H1 (cell line): ENCODE results near the gene LRTM2. TPM values are rescaled to one million over a fixed set of nuclear protein-coding genes. Genes with fewer than 3 reads are reported as not detected.

Source experiments
- CTCF ChIA-PET: fragments of 300-600 bp; sonication (Branson Sonifier 250); formaldehyde crosslinking; loops from one replicate; lab custom pipeline; 2021; ENCODE audit not compliant: partially characterized antibody; lab: Charles Lee
- POLR2A ChIA-PET: fragments of 300-600 bp; sonication (Branson Sonifier 250); formaldehyde crosslinking; loops from one replicate; lab custom pipeline; 2021; ENCODE audit warnings: inconsistent platforms; ENCODE audit not compliant: partially characterized antibody; lab: Charles Lee
- DNase-seq, 2 experiments: peaks; one replicate each; pipeline versions ENCODE4 v3.0.0 to v3.0.0-alpha.2; 2010 to 2022; ENCODE audit warnings: low spot score in 2 of 2, low read depth in 1 of 2, mixed read lengths in 1 of 2
- FAIRE-seq: peaks from 2 replicates; lab custom pipeline; 2011; peaks lifted over from hg19 to GRCh38; lab: Jason Lieb, UNC
- H2AFZ ChIP-seq: 2 replicates; pipeline ENCODE4 v1.8.1; 2012; ENCODE audit warnings: low read length, inconsistent platforms
- H2AK5ac ChIP-seq: 2 replicates; pipeline ENCODE4 v1.6.1; 2013; ENCODE audit warnings: low read depth, low read length
- H2BK120ac ChIP-seq: replicated peaks from 2 replicates; pipeline ENCODE3; 2013; ENCODE audit warnings: low read depth, low read length, inconsistent platforms
- H2BK12ac ChIP-seq: 2 replicates; pipeline ENCODE4 v1.6.1; 2013; ENCODE audit warnings: low read depth, low read length
- H2BK15ac ChIP-seq: 2 replicates; pipeline ENCODE4 v1.6.1; 2013; ENCODE audit warnings: low read length
- H2BK20ac ChIP-seq: 2 replicates; pipeline ENCODE4 v1.6.1; 2013; ENCODE audit warnings: low read length
- H2BK5ac ChIP-seq: 2 replicates; pipeline ENCODE4 v1.6.1; 2013; ENCODE audit warnings: low read depth, low read length
- H3K14ac ChIP-seq: 2 replicates; pipeline ENCODE4 v1.6.1; 2013; ENCODE audit warnings: inconsistent platforms; ENCODE audit not compliant: insufficient read length
- H3K18ac ChIP-seq: 2 replicates; pipeline ENCODE4 v1.6.1; 2013; ENCODE audit warnings: low read length; ENCODE audit errors: extremely low read depth
- H3K23ac ChIP-seq: 2 replicates; pipeline ENCODE4 v1.6.1; 2013; ENCODE audit warnings: inconsistent platforms; ENCODE audit not compliant: insufficient read length
- H3K23me2 ChIP-seq: 2 replicates; pipeline ENCODE4 v1.6.1; 2013; ENCODE audit warnings: low read depth, low read length
- H3K27ac ChIP-seq: 2 replicates; pipeline ENCODE4 v1.6.1; 2011; ENCODE audit warnings: low read depth, low read length, inconsistent platforms
- H3K27me3 ChIP-seq, 4 experiments: replicated peaks in 1 of 4; 1 replicate in 1 of 4; 2 replicates in 3 of 4; pipeline versions ENCODE4 v1.6.1 to v1.8.1; 2011 to 2013; ENCODE audit warnings: low read length in 3 of 4, mild to moderate bottlenecking in 3 of 4, inconsistent platforms in 2 of 4, mixed read lengths in 2 of 4, moderate library complexity in 1 of 4; ENCODE audit not compliant: control insufficient read depth in 3 of 4, insufficient read depth in 3 of 4; ENCODE audit errors: extremely low read depth in 1 of 4
- H3K36me3 ChIP-seq, 4 experiments: 2 replicates each; pipeline versions ENCODE4 v1.6.1 to v1.8.1; 2011 to 2013; ENCODE audit warnings: mild to moderate bottlenecking in 4 of 4, low read length in 3 of 4, moderate library complexity in 2 of 4, control low read depth in 1 of 4, inconsistent platforms in 1 of 4; ENCODE audit not compliant: insufficient read depth in 4 of 4, control insufficient read depth in 2 of 4
- H3K4ac ChIP-seq: replicated peaks from 2 replicates; pipeline ENCODE3; 2013; ENCODE audit warnings: low read length, low read depth, mixed read lengths, inconsistent platforms; ENCODE audit not compliant: insufficient read length
- H3K4me1 ChIP-seq, 4 experiments: replicated peaks in 1 of 4; 1 replicate in 1 of 4; 2 replicates in 3 of 4; pipeline versions ENCODE4 v1.6.1 to v1.8.1; 2011 to 2013; ENCODE audit warnings: low read length in 3 of 4, inconsistent platforms in 2 of 4, mixed read lengths in 1 of 4; ENCODE audit not compliant: insufficient read depth in 4 of 4, control insufficient read depth in 3 of 4
- H3K4me2 ChIP-seq, 2 experiments: 2 replicates each; pipeline versions ENCODE4 v1.6.1 to v1.8.1; 2011 to 2013; ENCODE audit warnings: low read depth in 2 of 2, low read length in 2 of 2, control low read depth in 1 of 2, inconsistent platforms in 1 of 2, mild to moderate bottlenecking in 1 of 2; ENCODE audit not compliant: insufficient read depth in 1 of 2
- H3K4me3 ChIP-seq, 4 experiments: fragments of 200-600, 300-600 bp in 1 of 4; sonication (generic), shearing (Covaris generic), sonication (Bioruptor Twin) in 1 of 4; 2 replicates each; pipeline versions ENCODE4 v1.5.1 to v1.8.1; 2011 to 2016; ENCODE audit warnings: low read length in 4 of 4, low read depth in 3 of 4, control low read depth in 2 of 4, inconsistent platforms in 2 of 4, mild to moderate bottlenecking in 2 of 4, mixed read lengths in 1 of 4, moderate library complexity in 1 of 4; ENCODE audit not compliant: insufficient read depth in 2 of 4; ENCODE audit errors: extremely low read depth in 1 of 4
- H3K56ac ChIP-seq: replicated peaks from 2 replicates; pipeline ENCODE3; 2013; ENCODE audit warnings: low read depth, mild to moderate bottlenecking, mixed read lengths, low read length, inconsistent platforms; ENCODE audit not compliant: insufficient read length
- H3K79me1 ChIP-seq: 2 replicates; pipeline ENCODE4 v1.6.1; 2013; ENCODE audit warnings: low read depth, low read length, control low read depth
- H3K79me2 ChIP-seq, 2 experiments: 2 replicates each; pipeline versions ENCODE4 v1.6.1 to v1.8.1; 2012 to 2013; ENCODE audit warnings: low read length in 2 of 2, mild to moderate bottlenecking in 2 of 2, inconsistent platforms in 1 of 2; ENCODE audit not compliant: insufficient read depth in 2 of 2, control insufficient read depth in 1 of 2
- H3K9ac ChIP-seq, 4 experiments: replicated peaks in 1 of 4; 1 replicate in 1 of 4; 2 replicates in 3 of 4; pipeline versions ENCODE4 v1.6.1 to v1.8.1; 2011 to 2013; ENCODE audit warnings: low read depth in 3 of 4, low read length in 3 of 4, control low read depth in 2 of 4, mild to moderate bottlenecking in 2 of 4, moderate library complexity in 2 of 4, inconsistent platforms in 1 of 4; ENCODE audit errors: extremely low read depth in 1 of 4
- H3K9me3 ChIP-seq, 2 experiments: 2 replicates each; pipeline versions ENCODE4 v1.6.1 to v1.8.1; 2012 to 2013; ENCODE audit warnings: mild to moderate bottlenecking in 2 of 2, moderate library complexity in 2 of 2, control low read depth in 1 of 2, inconsistent platforms in 1 of 2, low read depth in 1 of 2, low read length in 1 of 2, mixed read lengths in 1 of 2; ENCODE audit not compliant: insufficient read depth in 2 of 2
- H4K20me1 ChIP-seq, 2 experiments: replicated peaks in 1 of 2; 2 replicates each; pipeline versions ENCODE3 to v1.8.1; 2011 to 2013; ENCODE audit warnings: inconsistent platforms in 2 of 2, low read length in 2 of 2, mild to moderate bottlenecking in 1 of 2; ENCODE audit not compliant: insufficient read depth in 2 of 2, control insufficient read depth in 1 of 2
- H4K5ac ChIP-seq: 2 replicates; pipeline ENCODE4 v1.6.1; 2013; ENCODE audit warnings: low read length, low read depth, mixed read lengths, inconsistent platforms; ENCODE audit not compliant: insufficient read length
- H4K8ac ChIP-seq: 2 replicates; pipeline ENCODE4 v1.8.0; 2013; ENCODE audit warnings: mild to moderate bottlenecking, moderate library complexity, low read length, inconsistent platforms; ENCODE audit not compliant: insufficient read depth; ENCODE audit errors: extremely low read depth
- H4K91ac ChIP-seq: replicated peaks from 2 replicates; pipeline ENCODE3; 2013; ENCODE audit warnings: low read length, mixed read lengths, inconsistent platforms; ENCODE audit not compliant: insufficient read length
- WGBS, 2 experiments: shearing (Covaris generic) in 1 of 2; methylation state at CpG; one replicate each; pipeline versions ENCODE4 v1.1.6 to v1.1.7; 2013 to 2015; ENCODE audit warnings: low lambda C conversion rate in 2 of 2, mixed read lengths in 2 of 2, inconsistent platforms in 1 of 2, low coverage in 1 of 2, missing lambda C conversion rate in 1 of 2; ENCODE audit not compliant: insufficient replicate concordance in 2 of 2, insufficient coverage in 1 of 2, insufficient read length in 1 of 2; ENCODE audit errors: extremely low coverage in 1 of 2, missing lambda C conversion rate in 1 of 2; 5-methylcytosine and 5-hydroxymethylcytosine counted together
- polyA plus RNA-seq, 7 experiments: library from polyadenylated mRNA; depleted of rRNA in 3 of 7; stranded (reverse) in 5 of 7; unstranded in 2 of 7; fragments of >200 nt in 5 of 7; fragments of 200-250 nt in 2 of 7; gene quantifications; 1 replicate in 5 of 7; 2 replicates in 1 of 7; 4 replicates in 1 of 7; pipeline versions ENCODE4 v1.2.1 to v1.2.3, GENCODE V29; 2011 to 2013; ENCODE audit warnings: missing spikeins in 2 of 7, mixed read lengths in 2 of 7
- total RNA-seq: library from RNA; stranded (reverse); fragmentation: NEBNext Ultra II Directional; extraction: Animal tissue kit (Norgen Biotek cat#: 25700); gene quantifications from 2 replicates; pipeline ENCODE4 v1.2.1, GENCODE V29; 2021

Gene LRTM2
- total and polyA plus RNA-seq, 2 of the 8 experiments (the other 6 are each of a cell fraction or from before 2014, with no cell fraction given), result 0.06 TPM; not detected in 1

- H3K18ac ChIP-seq, result no peak overlapping the region
- DNase-seq (peak in 1 of 2 experiments; percentile 33), FAIRE-seq (no peak)
- no peak overlapping the region for H3K23ac ChIP-seq
- no peak overlapping the region for H3K14ac ChIP-seq
- H4K8ac ChIP-seq, result peak overlapping the region; percentile 30; the same call in 1 of the 2 replicates
- H2BK15ac ChIP-seq, result no peak overlapping the region
- no peak overlapping the region for H3K4ac ChIP-seq
- H3K36me3 ChIP-seq, result no peaks in the 10 kb centered on the region
- H4K91ac ChIP-seq, result no peak overlapping the region
- H3K56ac ChIP-seq, result no peak overlapping the region
- no peak overlapping the region for H2AFZ ChIP-seq
- H2BK5ac ChIP-seq, result no peak overlapping the region
- ChIA-PET POLR2A (no interaction called here), CTCF (interaction anchor here (0.9 to 1.0 kb wide), 2 partner anchors 67 to 219 kb away, joined by 3 read pairs; no protein-coding TSS in a partner anchor)
- H4K20me1 ChIP-seq, result peaks cover 0 to 3% of the 10 kb centered on the region in 2 experiments
- H2BK20ac ChIP-seq, result no peak overlapping the region
- WGBS, 2 experiments, result 88% methylated on average over 7 of the region's 7 CpGs; no CpG with 5 or more reads in 1 of the 2 experiments
- no peaks in the 10 kb centered on the region; a peak in 2 of 7 replicates for H3K27me3 ChIP-seq
- no peak overlapping the region for H2BK120ac ChIP-seq
- H4K5ac ChIP-seq, result no peak overlapping the region
- no peaks in the 10 kb centered on the region for H3K79me2 ChIP-seq
- no peak overlapping the region for H3K9ac ChIP-seq
- H2AK5ac ChIP-seq, result no peak overlapping the region
- peaks cover 0 to 5% (median under 1%) of the 10 kb centered on the region in 4 experiments; a peak in 3 of 7 replicates for H3K4me1 ChIP-seq
- H3K9me3 ChIP-seq, result peaks cover 0 to 2% of the 10 kb centered on the region in 2 experiments; a peak in 1 of 4 replicates
- peaks cover 3% of the 10 kb centered on the region; the same call in 1 of the 2 replicates for H3K23me2 ChIP-seq
- no peaks in the 10 kb centered on the region; the same call in 1 of the 2 replicates for H3K79me1 ChIP-seq
- H3K4me3 ChIP-seq, result no peak overlapping the region
- no peak overlapping the region for H3K4me2 ChIP-seq
- no peak overlapping the region for H2BK12ac ChIP-seq
- H3K27ac ChIP-seq, result no peak overlapping the region
Measured at GRCh38 chr12:1872448-1872847, 52.1 kb downstream of the LRTM2 start.
